ENCODE results near the gene SCN10A. TPM values are rescaled to one million over a fixed set of nuclear protein-coding genes. Genes with fewer than 3 reads are reported as not detected.
A peak's percentile ranks its signal among the peaks of the same experiment; 100 is the strongest.

SCN10A gene
- total RNA-seq, 1 donor from 2014 or later, result not detected

DNA sequence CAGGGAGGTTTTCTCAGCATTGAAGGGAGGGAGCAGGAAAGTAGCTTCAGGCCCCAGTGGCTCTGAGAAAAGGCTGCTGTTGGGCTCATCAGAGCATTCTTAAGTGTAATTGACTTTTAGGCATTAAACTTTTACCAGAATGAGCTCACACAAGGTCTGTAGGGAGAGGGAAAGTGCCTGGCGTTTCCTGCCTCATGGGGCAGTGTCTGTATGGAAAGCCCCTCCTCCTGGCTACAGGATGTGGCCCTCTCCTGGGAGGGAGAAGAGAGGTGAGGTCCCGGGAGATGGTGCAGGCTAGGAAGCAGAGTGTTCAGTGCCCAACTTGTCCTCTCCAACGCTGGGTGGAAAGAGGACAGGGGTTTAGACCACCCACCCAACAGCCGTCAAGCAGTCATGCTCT lies 21.3 kb upstream of the SCN10A start:
- TF ChIP-seq, protein P1, sequence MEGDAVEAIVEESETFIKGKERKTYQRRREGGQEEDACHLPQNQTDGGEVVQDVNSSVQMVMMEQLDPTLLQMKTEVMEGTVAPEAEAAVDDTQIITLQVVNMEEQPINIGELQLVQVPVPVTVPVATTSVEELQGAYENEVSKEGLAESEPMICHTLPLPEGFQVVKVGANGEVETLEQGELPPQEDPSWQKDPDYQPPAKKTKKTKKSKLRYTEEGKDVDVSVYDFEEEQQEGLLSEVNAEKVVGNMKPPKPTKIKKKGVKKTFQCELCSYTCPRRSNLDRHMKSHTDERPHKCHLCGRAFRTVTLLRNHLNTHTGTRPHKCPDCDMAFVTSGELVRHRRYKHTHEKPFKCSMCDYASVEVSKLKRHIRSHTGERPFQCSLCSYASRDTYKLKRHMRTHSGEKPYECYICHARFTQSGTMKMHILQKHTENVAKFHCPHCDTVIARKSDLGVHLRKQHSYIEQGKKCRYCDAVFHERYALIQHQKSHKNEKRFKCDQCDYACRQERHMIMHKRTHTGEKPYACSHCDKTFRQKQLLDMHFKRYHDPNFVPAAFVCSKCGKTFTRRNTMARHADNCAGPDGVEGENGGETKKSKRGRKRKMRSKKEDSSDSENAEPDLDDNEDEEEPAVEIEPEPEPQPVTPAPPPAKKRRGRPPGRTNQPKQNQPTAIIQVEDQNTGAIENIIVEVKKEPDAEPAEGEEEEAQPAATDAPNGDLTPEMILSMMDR (IDR thresholded peaks at IDR 0.05), result no peak
- Mint-ChIP-seq H3K4me1 (ENCODE audit: unreplicated experiment) (peaks cover 25% of the 10 kb centered on the region), H3K36me3 (ENCODE audit: unreplicated experiment) (no peaks in the 10 kb centered on the region), H3K4me3 (ENCODE audit: unreplicated experiment) (no peak overlapping the region), H3K27ac (ENCODE audit: unreplicated experiment) (no peak overlapping the region), H3K27me3 (ENCODE audit: unreplicated experiment) (peaks cover 25% of the 10 kb centered on the region), H3K9me3 (ENCODE audit: unreplicated experiment) (no peaks in the 10 kb centered on the region)
- DNase-seq (ENCODE audit: extremely low spot score, unreplicated experiment), result no peak

DNA sequence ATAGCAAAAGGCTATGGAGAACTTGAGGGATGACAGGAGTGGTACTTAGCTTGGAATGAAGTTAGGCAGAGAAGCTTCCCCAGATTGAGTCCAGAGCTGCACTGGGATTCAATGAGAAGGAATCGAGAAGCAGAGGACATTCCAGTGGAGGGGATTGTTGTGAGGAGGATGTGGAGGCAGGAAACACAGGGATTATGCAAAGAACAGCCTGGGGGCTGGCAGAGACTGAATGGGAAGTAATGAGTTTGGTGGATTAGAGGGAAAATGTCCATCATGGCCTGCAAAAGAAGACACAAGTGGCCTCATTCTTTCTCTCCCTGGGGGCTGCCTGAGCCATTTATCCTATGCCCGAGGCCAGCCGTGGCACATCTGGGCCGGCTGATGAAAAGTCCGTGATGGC lies 20.5 kb upstream of the SCN10A start:
- Mint-ChIP-seq H3K27me3 (ENCODE audit: unreplicated experiment) (peaks cover 23% of the 10 kb centered on the region), H3K4me1 (ENCODE audit: unreplicated experiment) (peaks cover 27% of the 10 kb centered on the region), H3K27ac (ENCODE audit: unreplicated experiment) (no peak overlapping the region), H3K4me3 (ENCODE audit: unreplicated experiment) (no peak overlapping the region), H3K36me3 (ENCODE audit: unreplicated experiment) (no peaks in the 10 kb centered on the region), H3K9me3 (ENCODE audit: unreplicated experiment) (no peaks in the 10 kb centered on the region)
- DNase-seq (ENCODE audit: extremely low spot score, unreplicated experiment), result no peak
- TF ChIP-seq, protein P1 (IDR thresholded peaks at IDR 0.05), result no peak

DNA sequence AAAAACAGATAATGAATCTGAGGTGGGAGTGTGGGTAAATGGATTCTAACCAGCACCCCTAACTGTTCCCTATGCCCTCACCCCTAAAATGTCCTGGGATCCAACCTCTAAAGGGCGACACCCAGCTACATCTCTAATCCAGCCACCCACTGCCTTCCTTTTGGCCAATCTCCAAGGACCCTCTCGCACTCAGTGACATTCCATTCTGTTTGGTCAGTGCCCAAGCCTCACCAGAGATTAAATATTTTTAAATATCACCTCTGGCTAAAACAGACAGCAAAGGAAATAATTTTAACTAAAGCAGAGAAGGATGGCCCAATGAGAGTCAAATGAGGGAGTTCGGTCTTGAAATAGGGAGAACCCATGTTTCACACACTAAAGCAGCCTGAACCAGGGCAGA lies 19.9 kb upstream of the SCN10A start:
- H3K4me3 Mint-ChIP-seq (ENCODE audit: unreplicated experiment), result no peak overlapping the region
- H3K27ac Mint-ChIP-seq (ENCODE audit: unreplicated experiment), result no peak overlapping the region
- no peaks in the 10 kb centered on the region for H3K36me3 Mint-ChIP-seq (ENCODE audit: unreplicated experiment)
- TF ChIP-seq, protein P1 (IDR thresholded peaks at IDR 0.05), result no peak
- H3K4me1 Mint-ChIP-seq (ENCODE audit: unreplicated experiment), result peaks cover 27% of the 10 kb centered on the region
- DNase-seq (ENCODE audit: extremely low spot score, unreplicated experiment), result no peak
- H3K27me3 Mint-ChIP-seq (ENCODE audit: unreplicated experiment), result peaks cover 21% of the 10 kb centered on the region
- no peaks in the 10 kb centered on the region for H3K9me3 Mint-ChIP-seq (ENCODE audit: unreplicated experiment)

DNA sequence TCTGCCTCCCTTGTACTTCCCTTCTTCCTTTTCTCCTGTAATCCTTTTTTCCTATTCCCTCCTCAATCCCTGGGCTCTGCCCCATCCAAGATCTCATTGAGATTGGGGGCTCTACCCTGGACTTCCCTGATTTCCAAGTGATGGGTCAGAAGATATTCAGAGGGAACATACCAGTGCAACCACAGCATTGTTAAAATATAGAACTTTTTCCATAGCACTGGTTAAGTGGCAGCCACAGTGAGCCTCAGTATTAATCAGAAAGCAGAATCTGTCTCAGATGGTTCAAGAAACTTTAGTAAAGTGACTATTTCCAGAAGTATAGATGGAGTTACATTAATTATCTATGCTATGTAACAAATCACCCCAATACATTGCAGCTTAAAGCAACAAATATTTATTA lies 18.7 kb upstream of the SCN10A start:
- TF ChIP-seq, protein P1 (IDR thresholded peaks at IDR 0.05), result no peak
- Mint-ChIP-seq H3K27me3 (ENCODE audit: unreplicated experiment) (peaks cover 13% of the 10 kb centered on the region), H3K27ac (ENCODE audit: unreplicated experiment) (peak overlapping the region; percentile 67), H3K4me1 (ENCODE audit: unreplicated experiment) (peaks cover 27% of the 10 kb centered on the region), H3K9me3 (ENCODE audit: unreplicated experiment) (no peaks in the 10 kb centered on the region), H3K36me3 (ENCODE audit: unreplicated experiment) (no peaks in the 10 kb centered on the region), H3K4me3 (ENCODE audit: unreplicated experiment) (no peak overlapping the region)
- DNase-seq (ENCODE audit: extremely low spot score, unreplicated experiment), result no peak

DNA sequence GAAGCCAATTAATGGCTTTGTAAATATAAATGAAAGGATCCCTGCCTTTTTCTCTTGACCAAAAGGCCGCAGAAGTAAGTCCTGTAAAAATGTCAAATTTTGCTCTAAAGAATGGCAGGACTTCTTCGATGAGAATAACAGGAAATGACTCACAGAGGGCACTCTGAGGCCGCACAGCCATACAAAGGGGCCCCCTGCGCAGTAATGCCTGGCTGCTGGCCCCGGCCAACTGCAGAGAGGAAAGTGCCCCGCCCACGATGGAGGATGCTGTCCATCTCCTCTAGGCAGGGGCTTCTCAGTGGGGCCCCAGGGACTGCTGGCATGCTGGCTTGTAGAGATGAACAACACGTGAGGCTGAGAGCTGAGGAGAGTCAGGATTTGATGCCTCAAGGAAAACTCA lies 18.1 kb upstream of the SCN10A start:
- H3K4me3 Mint-ChIP-seq (ENCODE audit: unreplicated experiment), result no peak overlapping the region
- H3K27ac Mint-ChIP-seq (ENCODE audit: unreplicated experiment), result peak overlapping the region; percentile 67
- TF ChIP-seq, protein P1 (IDR thresholded peaks at IDR 0.05), result no peak
- no peaks in the 10 kb centered on the region for H3K9me3 Mint-ChIP-seq (ENCODE audit: unreplicated experiment)
- H3K36me3 Mint-ChIP-seq (ENCODE audit: unreplicated experiment), result no peaks in the 10 kb centered on the region
- peaks cover 33% of the 10 kb centered on the region for H3K4me1 Mint-ChIP-seq (ENCODE audit: unreplicated experiment)
- H3K27me3 Mint-ChIP-seq (ENCODE audit: unreplicated experiment), result peaks cover 10% of the 10 kb centered on the region
- peak; percentile 88 for DNase-seq (ENCODE audit: extremely low spot score, unreplicated experiment)
